ENCODE measurements around the gene TMEM176A. TPM values are rescaled to one million over a fixed set of nuclear protein-coding genes. Genes with fewer than 3 reads are reported as not detected.

TMEM176A gene
- total and polyA plus RNA-seq, 2 of the 8 experiments (the other 6 are each of a cell fraction or from before 2014, with no cell fraction given): 1.3 to 1.5 TPM

DNA sequence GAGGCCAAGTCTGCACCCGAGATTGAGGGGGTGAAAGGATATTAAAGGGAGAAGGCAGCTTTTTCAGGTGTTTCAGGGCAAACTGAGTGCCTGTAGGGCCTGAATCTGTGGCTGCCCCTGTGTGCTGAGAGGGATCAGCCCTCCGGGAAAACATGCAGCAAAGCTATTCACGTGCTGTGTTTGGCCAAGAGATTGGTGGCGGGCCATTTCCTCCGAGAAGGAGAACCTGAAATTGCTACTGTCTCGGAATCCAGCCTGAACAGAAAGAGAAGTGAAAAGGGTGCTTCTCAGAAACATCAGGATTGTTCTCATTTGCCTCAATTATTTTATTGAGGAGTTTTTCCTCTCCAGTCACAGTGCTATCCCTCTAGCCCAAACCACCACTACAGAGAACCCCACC, 47.3 kb upstream of the TMEM176A start:
- H2AK5ac ChIP-seq (ENCODE audit: low read depth, low read length): no peak overlapping the region
- 92% methylated on average over 6 of the region's 6 CpGs; no CpG with 5 or more reads in 1 of the 2 experiments for WGBS, 2 experiments (ENCODE audit: extremely low coverage in 1 of 2, insufficient coverage in 1 of 2, insufficient read length in 1 of 2, insufficient replicate concordance in 2 of 2, low coverage in 1 of 2, low lambda C conversion rate in 2 of 2, missing lambda C conversion rate in 1 of 2)
- TF ChIP-seq BACH1 (IDR thresholded peaks at IDR 0.05; ENCODE audit: low read length) (no peak), KDM4A (IDR thresholded peaks at IDR 0.05; ENCODE audit: low read depth, low read length, severe bottlenecking) (no peak), HDAC2 (IDR thresholded peaks at IDR 0.05; ENCODE audit: borderline replicate concordance in 1 of 2, low read depth in 2 of 2, low read length in 2 of 2) (no peak), CEBPB (IDR thresholded peaks at IDR 0.05; ENCODE audit: low read depth, low read length) (no peak), GABPA (IDR thresholded peaks at IDR 0.05; ENCODE audit: borderline replicate concordance, insufficient read depth, low read length) (no peak), ATF2 (IDR thresholded peaks at IDR 0.05; ENCODE audit: low read length) (no peak), KDM5A (IDR thresholded peaks at IDR 0.05; ENCODE audit: low read length) (no peak), SP4 (IDR thresholded peaks at IDR 0.05; ENCODE audit: low read length) (no peak), EP300 (IDR thresholded peaks at IDR 0.05; ENCODE audit: borderline replicate concordance in 1 of 2, low read depth in 2 of 2, low read length in 2 of 2) (no peak), POLR2AphosphoS5 (IDR thresholded peaks at IDR 0.05; ENCODE audit: low read depth, low read length) (no peak), SUZ12 (IDR thresholded peaks at IDR 0.05; ENCODE audit: low read length) (no peak), RXRA (IDR thresholded peaks at IDR 0.05; ENCODE audit: insufficient read depth, low read depth, low read length) (no peak), YY1 (IDR thresholded peaks at IDR 0.05; ENCODE audit: low read depth, low read length) (no peak)

More for the DNA sequence above, 47.3 kb upstream of the TMEM176A start:
- H2AFZ ChIP-seq (ENCODE audit: low read length): no peak overlapping the region
- no peak overlapping the region for H4K8ac ChIP-seq (ENCODE audit: extremely low read depth, insufficient read depth, low read length)
- POLR2A ChIA-PET (ENCODE audit: partially characterized antibody): no interaction called here
- FAIRE-seq (no peak), DNase-seq (ENCODE audit: low read depth in 1 of 2, low spot score in 2 of 2) (no peak)
- H3K9ac ChIP-seq (replicated peaks in 1 of 4; ENCODE audit: extremely low read depth in 1 of 4, low read depth in 3 of 4, low read length in 3 of 4): no peak overlapping the region
- H4K20me1 ChIP-seq (replicated peaks in 1 of 2; ENCODE audit: control insufficient read depth in 1 of 2, insufficient read depth in 2 of 2, low read length in 2 of 2): peaks cover 0 to 4% of the 10 kb centered on the region in 2 experiments
- peaks cover 0 to 18% (median 12%) of the 10 kb centered on the region in 4 experiments; a peak in 5 of 7 replicates for H3K27me3 ChIP-seq (replicated peaks in 1 of 4; ENCODE audit: control insufficient read depth in 3 of 4, extremely low read depth in 1 of 4, insufficient read depth in 3 of 4, low read length in 3 of 4)
- H4K91ac ChIP-seq (replicated peaks; ENCODE audit: insufficient read length, low read length): no peak overlapping the region
- H3K4ac ChIP-seq (replicated peaks; ENCODE audit: insufficient read length, low read depth, low read length): no peak overlapping the region
- H3K79me2 ChIP-seq (ENCODE audit: control insufficient read depth in 1 of 2, insufficient read depth in 2 of 2, low read length in 2 of 2): no peaks in the 10 kb centered on the region
- H3K14ac ChIP-seq (ENCODE audit: insufficient read length): no peak overlapping the region
- no peak overlapping the region for H2BK120ac ChIP-seq (replicated peaks; ENCODE audit: low read depth, low read length)
- no peak overlapping the region for H3K18ac ChIP-seq (ENCODE audit: extremely low read depth, low read length)
- no peak overlapping the region for H2BK15ac ChIP-seq (ENCODE audit: low read length)
- H3K23me2 ChIP-seq (ENCODE audit: low read depth, low read length): no peaks in the 10 kb centered on the region
- no peak overlapping the region for H2BK12ac ChIP-seq (ENCODE audit: low read depth, low read length)
- no peak overlapping the region for H3K27ac ChIP-seq (ENCODE audit: low read depth, low read length)
- H3K9me3 ChIP-seq (ENCODE audit: insufficient read depth in 2 of 2, low read depth in 1 of 2, low read length in 1 of 2): no peaks in the 10 kb centered on the region
- no peak overlapping the region for H3K4me3 ChIP-seq (ENCODE audit: extremely low read depth in 1 of 4, insufficient read depth in 2 of 4, low read depth in 3 of 4, low read length in 4 of 4)
- H4K5ac ChIP-seq (ENCODE audit: insufficient read length, low read depth, low read length): no peak overlapping the region
- H3K4me1 ChIP-seq (replicated peaks in 1 of 4; ENCODE audit: control insufficient read depth in 3 of 4, insufficient read depth in 4 of 4, low read length in 3 of 4): no peaks in the 10 kb centered on the region
- H3K23ac ChIP-seq (ENCODE audit: insufficient read length): no peak overlapping the region
- H3K79me1 ChIP-seq (ENCODE audit: low read depth, low read length): no peaks in the 10 kb centered on the region
- H3K4me2 ChIP-seq (ENCODE audit: insufficient read depth in 1 of 2, low read depth in 2 of 2, low read length in 2 of 2): no peak overlapping the region
- no peaks in the 10 kb centered on the region for H3K36me3 ChIP-seq (ENCODE audit: control insufficient read depth in 2 of 4, insufficient read depth in 4 of 4, low read length in 3 of 4)
- CTCF ChIA-PET (ENCODE audit: partially characterized antibody): interaction anchor here (1.2 to 1.9 kb wide), 2 partner anchors 9 to 305 kb away, joined by 3 to 9 read pairs; no protein-coding TSS in a partner anchor
- no peak overlapping the region for H3K56ac ChIP-seq (replicated peaks; ENCODE audit: insufficient read length, low read depth, low read length)
- H2BK5ac ChIP-seq (ENCODE audit: low read depth, low read length): no peak overlapping the region
- no peak overlapping the region for H2BK20ac ChIP-seq (ENCODE audit: low read length)
